OCI-LY1 (cell line): ENCODE measurements around the gene DEF6.

Experiments used
- H2AFZ ChIP-seq: fragments of 200-600 bp; sonication (generic), shearing (Covaris generic); 2 replicates; pipeline ENCODE4 v1.6.0; 2014; ENCODE audit warnings: antibody characterized with exemption, mild to moderate bottlenecking, low read length
- H3F3A ChIP-seq: fragments of 200-600 bp; sonication (generic), shearing (Covaris generic); 2 replicates; pipeline ENCODE4 v1.6.0; 2014; ENCODE audit warnings: mild to moderate bottlenecking, antibody characterized with exemption, low read length, moderate library complexity; ENCODE audit not compliant: insufficient read depth
- H3K27ac ChIP-seq: fragments of 200-600 bp; sonication (generic); 2 replicates; pipeline ENCODE4 v1.5.1; 2014; ENCODE audit warnings: low read length, mixed run types, mild to moderate bottlenecking, low read depth; ENCODE audit not compliant: poor library complexity, severe bottlenecking
- H3K27me3 ChIP-seq: fragments of 200-600 bp; sonication (generic); 2 replicates; pipeline ENCODE4 v1.6.0; 2014; ENCODE audit warnings: antibody characterized with exemption, mild to moderate bottlenecking, low read length, moderate library complexity; ENCODE audit not compliant: insufficient read depth
- H3K36me3 ChIP-seq: fragments of 200-600 bp; sonication (generic); 2 replicates; pipeline ENCODE4 v1.6.1; 2014; ENCODE audit warnings: mild to moderate bottlenecking, antibody characterized with exemption, low read length, moderate library complexity, mixed read lengths; ENCODE audit not compliant: insufficient read depth
- H3K4me1 ChIP-seq: fragments of 200-600 bp; sonication (generic); 2 replicates; pipeline ENCODE4 v1.5.1; 2014; ENCODE audit warnings: mild to moderate bottlenecking, low read length, moderate library complexity; ENCODE audit not compliant: insufficient read depth, severe bottlenecking
- H3K4me2 ChIP-seq: fragments of 200-600 bp; sonication (generic), shearing (Covaris generic); 2 replicates; pipeline ENCODE4 v1.6.1; 2014; ENCODE audit warnings: low read length
- H3K4me3 ChIP-seq: fragments of 200-600 bp; sonication (generic); 2 replicates; pipeline ENCODE4 v1.5.1; 2014; ENCODE audit warnings: low read length, low read depth, mild to moderate bottlenecking, mixed read lengths; ENCODE audit not compliant: poor library complexity, severe bottlenecking
- H3K79me2 ChIP-seq: fragments of 200-600 bp; shearing (Covaris generic); 2 replicates; pipeline ENCODE4 v1.6.1; 2016; ENCODE audit warnings: mixed run types, low read length, mixed read lengths; ENCODE audit not compliant: insufficient read depth
- H3K9ac ChIP-seq: fragments of 200-600 bp; sonication (generic), shearing (Covaris generic); 2 replicates; pipeline ENCODE4 v1.6.1; 2014; ENCODE audit warnings: mild to moderate bottlenecking, low read length, mixed read lengths
- H3K9me2 ChIP-seq: fragments of 200-600 bp; sonication (generic), shearing (Covaris generic); 2 replicates; pipeline ENCODE4 v1.6.1; 2014; ENCODE audit warnings: low read depth, mild to moderate bottlenecking, low read length, mixed read lengths
- H3K9me3 ChIP-seq: fragments of 200-600 bp; shearing (Covaris generic); 2 replicates; pipeline ENCODE4 v1.6.1; 2014; ENCODE audit warnings: low read length, mixed read lengths
- H4K20me1 ChIP-seq: fragments of 200-600 bp; sonication (generic), shearing (Covaris generic); 2 replicates; pipeline ENCODE4 v1.6.0; 2016; ENCODE audit warnings: mild to moderate bottlenecking, low read length; ENCODE audit not compliant: insufficient read depth
- EZH2 ChIP-seq: fragments of 200-600 bp; sonication (generic), shearing (Covaris generic); IDR thresholded peaks from 2 replicates; pipeline ENCODE4 v1.8.0; 2017; ENCODE audit warnings: borderline replicate concordance, mixed run types, mild to moderate bottlenecking, antibody characterized with exemption, low read length, moderate library complexity, mixed read lengths
- TF ChIP-seq, protein P1 (sequence below): fragments of 200-600 bp; sonication (generic), shearing (Covaris generic); IDR thresholded peaks from 2 replicates; pipeline ENCODE4 v1.5.1; 2017; ENCODE audit warnings: mild to moderate bottlenecking, antibody characterized with exemption, low read length, moderate library complexity, mixed read lengths

Gene DEF6

DNA sequence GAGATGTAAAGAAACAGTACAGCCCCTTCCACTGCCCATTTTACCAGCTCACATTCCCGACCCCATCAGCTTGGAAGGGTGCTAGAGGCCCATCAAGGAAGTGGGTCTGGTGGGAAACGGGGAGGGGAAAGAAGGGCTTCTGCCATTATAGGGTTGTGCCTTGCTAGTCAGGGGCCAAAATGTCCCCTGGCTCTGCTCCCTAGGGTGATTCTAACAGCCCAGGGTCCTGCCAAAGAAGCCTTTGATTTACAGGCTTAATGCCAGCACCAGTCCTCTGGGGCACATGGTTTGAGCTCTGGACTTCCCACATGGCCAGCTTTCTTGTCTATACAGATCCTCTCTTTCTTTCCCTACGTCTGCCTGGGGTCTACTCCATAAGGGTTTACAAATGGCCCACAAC, 48.7 kb upstream of the DEF6 start:
- Histone ChIP-seq H3K4me2 (no peak overlapping the region), H3K9me2 (no peaks in the 10 kb centered on the region), H3K9ac (no peak overlapping the region), H3K79me2 (no peaks in the 10 kb centered on the region), H4K20me1 (no peaks in the 10 kb centered on the region; the same call in 1 of the 2 replicates), H3K4me3 (no peak overlapping the region), H3K9me3 (no peaks in the 10 kb centered on the region), H2AFZ (no peak overlapping the region), H3K27me3 (no peaks in the 10 kb centered on the region), H3K27ac (no peak overlapping the region), H3K4me1 (no peaks in the 10 kb centered on the region), H3K36me3 (no peaks in the 10 kb centered on the region), H3F3A (no peaks in the 10 kb centered on the region)
- TF ChIP-seq EZH2: no peak
- TF ChIP-seq, protein P1, sequence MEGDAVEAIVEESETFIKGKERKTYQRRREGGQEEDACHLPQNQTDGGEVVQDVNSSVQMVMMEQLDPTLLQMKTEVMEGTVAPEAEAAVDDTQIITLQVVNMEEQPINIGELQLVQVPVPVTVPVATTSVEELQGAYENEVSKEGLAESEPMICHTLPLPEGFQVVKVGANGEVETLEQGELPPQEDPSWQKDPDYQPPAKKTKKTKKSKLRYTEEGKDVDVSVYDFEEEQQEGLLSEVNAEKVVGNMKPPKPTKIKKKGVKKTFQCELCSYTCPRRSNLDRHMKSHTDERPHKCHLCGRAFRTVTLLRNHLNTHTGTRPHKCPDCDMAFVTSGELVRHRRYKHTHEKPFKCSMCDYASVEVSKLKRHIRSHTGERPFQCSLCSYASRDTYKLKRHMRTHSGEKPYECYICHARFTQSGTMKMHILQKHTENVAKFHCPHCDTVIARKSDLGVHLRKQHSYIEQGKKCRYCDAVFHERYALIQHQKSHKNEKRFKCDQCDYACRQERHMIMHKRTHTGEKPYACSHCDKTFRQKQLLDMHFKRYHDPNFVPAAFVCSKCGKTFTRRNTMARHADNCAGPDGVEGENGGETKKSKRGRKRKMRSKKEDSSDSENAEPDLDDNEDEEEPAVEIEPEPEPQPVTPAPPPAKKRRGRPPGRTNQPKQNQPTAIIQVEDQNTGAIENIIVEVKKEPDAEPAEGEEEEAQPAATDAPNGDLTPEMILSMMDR: no peak

DNA sequence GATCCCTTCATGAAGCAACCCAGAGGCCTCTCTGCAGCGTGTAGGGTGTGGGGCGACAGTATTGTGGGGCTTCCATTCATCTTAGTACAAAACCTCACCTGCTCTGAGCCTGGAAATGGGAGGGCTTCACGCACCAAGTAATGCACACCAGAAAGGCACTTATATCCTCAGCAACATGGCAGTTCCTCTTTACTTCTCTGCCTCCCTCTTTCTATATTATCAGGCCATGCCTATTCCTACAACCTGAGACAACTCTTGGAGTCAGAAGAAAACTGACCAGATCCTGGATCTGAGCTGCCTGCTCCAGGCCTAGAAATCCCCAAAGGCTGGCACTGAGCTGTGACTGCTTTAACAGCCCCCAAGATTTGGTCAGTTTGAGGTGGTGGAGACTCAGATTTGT, 45.7 kb upstream of the DEF6 start:
- no peak overlapping the region for H2AFZ ChIP-seq
- no peaks in the 10 kb centered on the region for H3F3A ChIP-seq
- no peaks in the 10 kb centered on the region for H3K36me3 ChIP-seq
- H3K9me2 ChIP-seq: no peaks in the 10 kb centered on the region
- H3K4me3 ChIP-seq: no peak overlapping the region
- H3K4me1 ChIP-seq: no peaks in the 10 kb centered on the region
- H3K27ac ChIP-seq: no peak overlapping the region
- TF ChIP-seq EZH2: no peak
- TF ChIP-seq, protein P1: no peak
- H3K27me3 ChIP-seq: no peaks in the 10 kb centered on the region
- H3K79me2 ChIP-seq: no peaks in the 10 kb centered on the region
- H3K4me2 ChIP-seq: no peak overlapping the region
- H4K20me1 ChIP-seq: no peaks in the 10 kb centered on the region; the same call in 1 of the 2 replicates
- H3K9ac ChIP-seq: no peak overlapping the region
- no peaks in the 10 kb centered on the region for H3K9me3 ChIP-seq

DNA sequence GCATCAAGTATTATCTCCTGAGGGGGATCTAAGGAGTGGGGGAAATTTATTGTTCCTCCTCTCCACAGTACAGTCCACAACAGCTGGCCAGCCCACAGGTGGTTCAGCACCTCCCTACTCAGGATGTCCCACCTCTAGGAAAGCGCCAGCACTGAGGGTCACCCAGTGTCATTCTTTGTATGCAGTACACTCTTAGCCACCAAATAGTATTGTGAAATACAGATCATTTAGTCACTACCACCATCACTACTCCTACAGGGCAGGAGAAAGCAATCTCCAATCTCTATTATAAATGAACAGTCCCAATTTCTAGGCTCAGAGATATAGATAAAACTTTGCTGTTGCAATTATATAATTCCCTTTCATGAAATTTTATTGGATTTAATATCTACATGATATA, 44.4 kb upstream of the DEF6 start:
- no peaks in the 10 kb centered on the region for H3K9me3 ChIP-seq
- H2AFZ ChIP-seq: no peak overlapping the region
- no peaks in the 10 kb centered on the region for H4K20me1 ChIP-seq
- no peak overlapping the region for H3K27ac ChIP-seq
- H3K9me2 ChIP-seq: no peaks in the 10 kb centered on the region
- TF ChIP-seq EZH2: no peak
- TF ChIP-seq, protein P1: no peak
- peaks cover 3% of the 10 kb centered on the region for H3K4me1 ChIP-seq
- no peak overlapping the region for H3K9ac ChIP-seq
- no peaks in the 10 kb centered on the region for H3K36me3 ChIP-seq
- H3F3A ChIP-seq: no peaks in the 10 kb centered on the region
- no peaks in the 10 kb centered on the region for H3K79me2 ChIP-seq
- no peak overlapping the region for H3K4me2 ChIP-seq
- H3K27me3 ChIP-seq: no peaks in the 10 kb centered on the region
- no peak overlapping the region for H3K4me3 ChIP-seq
